ENCODE results near the gene TENM4.

TENM4 gene

GRCh38 chr11:79040348-79040747 lies 400.5 kb downstream of the TENM4 start:
- ChIA-PET POLR2A (interaction anchor here (0.7 kb wide), 1 partner anchor 9 kb away, joined by 3 read pairs; no protein-coding TSS in a partner anchor), CTCF (interaction anchor here (0.7 kb wide), 1 partner anchor 23 kb away, joined by 3 read pairs; no protein-coding TSS in a partner anchor)
- TF ChIP-seq TARDBP (IDR thresholded peaks at IDR 0.05) (no peak), NFRKB (IDR thresholded peaks at IDR 0.05) (no peak), SP1 (IDR thresholded peaks at IDR 0.05) (no peak), FOXA1 (IDR thresholded peaks at IDR 0.05) (no peak)
- DNase-seq (ENCODE audit: extremely low spot score) = no peak

DNA sequence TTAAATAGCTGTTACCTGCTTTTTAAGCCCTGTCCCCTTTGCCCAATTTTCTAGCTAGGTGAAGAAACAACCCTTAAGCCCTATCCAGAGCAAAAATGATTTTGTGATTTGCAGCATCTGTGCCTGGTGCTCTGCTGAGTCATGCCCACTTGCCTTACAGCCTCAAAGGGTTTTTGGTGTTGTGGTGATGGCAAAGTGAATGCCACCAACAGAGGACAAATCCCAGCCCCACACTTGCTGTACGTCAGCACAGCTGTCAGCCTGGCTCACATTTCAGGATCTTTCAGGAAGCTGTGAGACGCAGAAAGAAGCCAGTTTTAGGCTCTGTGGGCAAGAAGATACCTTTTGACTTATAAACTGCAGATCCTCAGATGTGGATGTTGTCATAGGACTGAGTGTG lies 401.7 kb downstream of the TENM4 start:
- no peak for DNase-seq (ENCODE audit: extremely low spot score)
- ChIA-PET POLR2A (no interaction called here), CTCF (no interaction called here)
- TF ChIP-seq TARDBP (IDR thresholded peaks at IDR 0.05) (no peak), HDGF (IDR thresholded peaks at IDR 0.05; ENCODE audit: borderline replicate concordance) (no peak), ARNT (IDR thresholded peaks at IDR 0.05) (no peak), FOXK2 (IDR thresholded peaks at IDR 0.05) (no peak), SP1 (IDR thresholded peaks at IDR 0.05) (no peak), FOXM1 (IDR thresholded peaks at IDR 0.05; ENCODE audit: borderline replicate concordance) (no peak), FOXA1 (IDR thresholded peaks at IDR 0.05) (no peak), SUZ12 (IDR thresholded peaks at IDR 0.05) (no peak)

- no peak for DNase-seq (ENCODE audit: extremely low spot score)
- CTCF ChIA-PET = no interaction called here
- no peak for TF ChIP-seq BHLHE40 (IDR thresholded peaks at IDR 0.05; ENCODE audit: borderline replicate concordance)
- no peak for TF ChIP-seq LEF1 (IDR thresholded peaks at IDR 0.05; ENCODE audit: borderline replicate concordance)
- TF ChIP-seq PKNOX1 (IDR thresholded peaks at IDR 0.05) = no peak
- TF ChIP-seq ZNF384 (IDR thresholded peaks at IDR 0.05) = no peak
- no peak for TF ChIP-seq CTBP1 (IDR thresholded peaks at IDR 0.05; ENCODE audit: borderline replicate concordance)
- no peak for TF ChIP-seq L3MBTL2 (conservative IDR thresholded peaks at IDR 0.05)
- no peak for TF ChIP-seq TARDBP (IDR thresholded peaks at IDR 0.05)
- no peak for TF ChIP-seq SUZ12 (IDR thresholded peaks at IDR 0.05)
- TF ChIP-seq ELF4 (IDR thresholded peaks at IDR 0.05) = no peak
- TF ChIP-seq ARNT (IDR thresholded peaks at IDR 0.05) = no peak
- TF ChIP-seq HDGF (IDR thresholded peaks at IDR 0.05; ENCODE audit: borderline replicate concordance) = no peak
- TF ChIP-seq SP1 (IDR thresholded peaks at IDR 0.05) = no peak
- POLR2A ChIA-PET = no interaction called here
Measured at GRCh38 chr11:79035881-79036280, 404.9 kb downstream of the TENM4 start.

DNA sequence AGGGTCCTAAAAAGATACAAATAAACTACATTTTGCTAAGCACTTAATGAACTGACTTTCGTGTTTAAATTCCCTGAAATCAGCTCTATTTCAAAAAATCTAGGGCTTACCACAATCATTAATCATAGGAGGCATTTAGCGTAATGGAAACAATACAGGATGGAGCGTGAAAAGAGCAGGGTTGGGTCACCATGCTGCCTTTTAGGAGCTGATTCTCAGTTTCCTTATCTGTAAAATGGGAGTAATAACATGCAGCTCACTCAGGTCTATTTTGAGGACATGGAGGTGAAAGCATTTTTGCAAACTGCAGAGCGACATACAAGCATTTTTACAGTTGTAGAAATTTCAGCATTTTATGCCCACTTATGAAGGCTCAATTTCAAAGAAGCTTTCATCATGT lies 407.0 kb downstream of the TENM4 start:
- POLR2A ChIA-PET = no interaction called here
- CTCF ChIA-PET = interaction anchor here (0.9 kb wide), 1 partner anchor 388 kb away, joined by 3 read pairs; no protein-coding TSS in a partner anchor
- DNase-seq (ENCODE audit: extremely low spot score) = no peak

DNA sequence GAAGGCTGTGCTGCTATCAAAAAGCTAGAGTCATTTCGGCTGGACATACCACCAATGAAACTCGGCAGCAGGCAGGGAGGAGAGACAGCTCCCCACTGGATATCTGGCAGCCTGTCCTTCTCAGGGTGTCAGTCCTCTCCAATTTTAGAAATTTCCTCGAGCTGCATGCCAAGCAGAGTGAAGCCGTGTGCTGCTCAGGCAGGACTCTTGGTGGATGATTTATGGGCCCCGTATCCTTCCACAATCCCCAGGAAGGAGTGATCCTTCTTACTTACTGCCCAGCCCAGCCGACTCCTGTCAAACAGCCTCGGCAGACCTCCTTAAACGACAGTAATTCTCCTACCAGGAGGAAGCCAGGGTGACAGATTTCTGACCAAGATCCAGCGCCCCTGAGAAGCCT lies 410.4 kb downstream of the TENM4 start:
- POLR2A ChIA-PET = no interaction called here
- TF ChIP-seq ELF4 (IDR thresholded peaks at IDR 0.05) (no peak), BHLHE40 (IDR thresholded peaks at IDR 0.05; ENCODE audit: borderline replicate concordance) (no peak), PKNOX1 (IDR thresholded peaks at IDR 0.05) (peak; percentile 60)
- DNase-seq (ENCODE audit: extremely low spot score) = peak; percentile 10
- CTCF ChIA-PET = no interaction called here

More for the DNA sequence above, 407.0 kb downstream of the TENM4 start:
- no peak for TF ChIP-seq ZNF384 (IDR thresholded peaks at IDR 0.05)
- TF ChIP-seq ELF4 (IDR thresholded peaks at IDR 0.05) = no peak
- TF ChIP-seq BHLHE40 (IDR thresholded peaks at IDR 0.05; ENCODE audit: borderline replicate concordance) = no peak
- no peak for TF ChIP-seq FOXK2 (IDR thresholded peaks at IDR 0.05)
- no peak for TF ChIP-seq TARDBP (IDR thresholded peaks at IDR 0.05)
- TF ChIP-seq SP1 (IDR thresholded peaks at IDR 0.05) = no peak

DNA sequence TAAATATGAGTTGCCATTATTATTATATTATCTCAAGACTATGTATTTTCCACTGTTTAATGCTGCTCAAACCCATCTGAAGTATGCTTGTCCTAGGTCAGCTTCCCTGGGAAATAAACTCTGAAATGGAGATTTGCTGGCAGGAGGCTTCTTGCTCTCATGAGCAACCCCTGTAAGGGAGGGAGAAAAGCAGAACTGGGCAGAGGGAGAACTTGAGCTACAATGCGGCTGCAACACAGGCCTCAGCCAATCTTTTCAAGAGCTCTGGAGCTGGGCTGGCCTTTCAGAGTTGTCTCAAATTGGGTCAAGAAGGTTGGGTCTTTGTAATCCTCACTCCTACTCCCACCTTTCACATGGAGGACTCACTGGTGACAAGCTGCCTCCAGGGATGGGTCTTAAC lies 412.6 kb downstream of the TENM4 start:
- POLR2A ChIA-PET = no interaction called here
- CTCF ChIA-PET = no interaction called here
- DNase-seq (ENCODE audit: extremely low spot score) = no peak
- TF ChIP-seq NFRKB (IDR thresholded peaks at IDR 0.05) = no peak
- no peak for TF ChIP-seq TARDBP (IDR thresholded peaks at IDR 0.05)
- no peak for TF ChIP-seq SUZ12 (IDR thresholded peaks at IDR 0.05)
- TF ChIP-seq PKNOX1 (IDR thresholded peaks at IDR 0.05) = no peak
- TF ChIP-seq LEF1 (IDR thresholded peaks at IDR 0.05; ENCODE audit: borderline replicate concordance) = no peak
- no peak for TF ChIP-seq FOXK2 (IDR thresholded peaks at IDR 0.05)
- TF ChIP-seq BHLHE40 (IDR thresholded peaks at IDR 0.05; ENCODE audit: borderline replicate concordance) = no peak
- no peak for TF ChIP-seq ELF4 (IDR thresholded peaks at IDR 0.05)
- TF ChIP-seq ZNF384 (IDR thresholded peaks at IDR 0.05) = no peak
- TF ChIP-seq ARNT (IDR thresholded peaks at IDR 0.05) = no peak
- TF ChIP-seq FOXM1 (IDR thresholded peaks at IDR 0.05; ENCODE audit: borderline replicate concordance) = no peak
- no peak for TF ChIP-seq SP1 (IDR thresholded peaks at IDR 0.05)
- TF ChIP-seq L3MBTL2 (conservative IDR thresholded peaks at IDR 0.05) = no peak
- no peak for TF ChIP-seq FOXA1 (IDR thresholded peaks at IDR 0.05)
- TF ChIP-seq CTBP1 (IDR thresholded peaks at IDR 0.05; ENCODE audit: borderline replicate concordance) = no peak
- no peak for TF ChIP-seq HDGF (IDR thresholded peaks at IDR 0.05; ENCODE audit: borderline replicate concordance)

DNA sequence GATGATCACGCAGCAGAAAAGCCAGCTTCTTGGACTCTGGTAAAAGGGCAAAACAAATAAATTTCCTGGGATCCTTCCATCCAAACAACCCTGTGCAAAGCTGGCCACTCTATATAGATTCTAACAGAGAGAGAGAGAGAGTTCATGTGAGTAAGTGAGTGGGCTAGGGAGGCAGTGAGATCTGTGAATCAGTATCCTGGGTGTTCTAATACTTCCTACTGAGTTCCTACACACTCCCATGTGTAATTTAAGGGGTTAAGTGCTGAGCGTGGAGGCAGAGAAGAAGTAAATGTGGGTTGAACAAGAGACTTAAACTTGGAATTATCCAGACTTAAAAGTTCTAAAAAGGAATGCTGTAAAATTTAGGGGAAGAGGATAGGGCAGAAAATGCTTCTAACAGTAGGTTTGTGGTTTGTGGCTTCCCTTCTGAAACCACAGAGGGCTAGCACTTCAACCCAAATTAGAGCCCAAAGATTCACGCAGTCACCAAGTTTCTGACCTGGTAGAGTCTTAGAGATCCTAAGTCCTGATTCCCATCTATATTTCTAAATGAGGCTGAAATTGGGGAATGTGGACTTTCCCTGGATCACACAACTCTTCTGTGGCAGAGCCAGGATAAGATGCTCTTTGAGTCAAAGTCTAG lies 413.9 kb downstream of the TENM4 start:
- ChIA-PET CTCF (no interaction called here), POLR2A (no interaction called here)
- no peak for DNase-seq (ENCODE audit: extremely low spot score)
- TF ChIP-seq CTBP1 (IDR thresholded peaks at IDR 0.05; ENCODE audit: borderline replicate concordance) = no peak
- TF ChIP-seq BHLHE40 (IDR thresholded peaks at IDR 0.05; ENCODE audit: borderline replicate concordance) = no peak
- TF ChIP-seq FOXA1 (IDR thresholded peaks at IDR 0.05) = no peak
- no peak for TF ChIP-seq L3MBTL2 (conservative IDR thresholded peaks at IDR 0.05)
- no peak for TF ChIP-seq ELF4 (IDR thresholded peaks at IDR 0.05)
- TF ChIP-seq SP1 (IDR thresholded peaks at IDR 0.05) = no peak
- no peak for TF ChIP-seq TARDBP (IDR thresholded peaks at IDR 0.05)
- TF ChIP-seq PKNOX1 (IDR thresholded peaks at IDR 0.05) = no peak
- TF ChIP-seq SUZ12 (IDR thresholded peaks at IDR 0.05) = no peak
- no peak for TF ChIP-seq LEF1 (IDR thresholded peaks at IDR 0.05; ENCODE audit: borderline replicate concordance)
- no peak for TF ChIP-seq HDGF (IDR thresholded peaks at IDR 0.05; ENCODE audit: borderline replicate concordance)

Measured in HEK293T (cell line).